HG03521 (cell line): ENCODE data around the gene EVX2.

Experiments used
- ATAC-seq: cut with Tn5 transposase; IDR thresholded peaks from one replicate; pipeline ENCODE4 v1.9.1; 2021; ENCODE audit warnings: mild to moderate bottlenecking, moderate library complexity; ENCODE audit not compliant: unreplicated experiment

Gene EVX2

DNA sequence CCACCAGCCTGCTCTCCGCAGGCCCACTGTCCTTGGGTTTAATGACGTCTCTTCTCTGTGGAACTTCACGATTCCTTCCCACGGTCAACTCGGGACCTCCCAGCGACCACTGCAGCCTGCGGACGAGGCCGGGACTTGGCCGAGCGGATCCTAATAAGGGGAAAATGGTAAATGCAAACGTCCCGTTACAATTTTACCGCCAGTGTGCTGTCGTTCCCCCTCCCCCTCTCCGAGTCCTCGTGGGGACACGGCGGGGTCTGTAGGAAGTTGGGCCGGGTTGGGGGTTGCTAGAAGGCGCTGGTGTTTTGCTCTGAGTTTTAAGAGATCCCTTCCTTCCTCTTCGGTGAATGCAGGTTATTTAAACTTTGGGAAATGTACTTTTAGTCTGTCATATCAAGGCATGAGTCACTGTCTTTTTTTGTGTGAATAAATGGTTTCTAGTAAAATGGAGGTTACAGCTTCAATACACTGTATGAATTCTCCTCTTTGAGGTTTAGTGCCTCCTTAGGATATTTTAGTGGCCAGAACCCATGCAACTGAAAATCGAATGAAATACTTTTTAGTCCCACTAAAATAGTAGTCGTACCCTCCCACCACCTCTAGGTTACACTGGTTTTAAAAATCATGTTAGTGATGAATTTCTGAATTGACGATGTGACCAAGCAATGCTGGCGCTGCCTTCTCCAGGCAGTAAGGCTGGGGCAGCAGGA lies 25.6 kb upstream of the EVX2 start:
- no peak for ATAC-seq

DNA sequence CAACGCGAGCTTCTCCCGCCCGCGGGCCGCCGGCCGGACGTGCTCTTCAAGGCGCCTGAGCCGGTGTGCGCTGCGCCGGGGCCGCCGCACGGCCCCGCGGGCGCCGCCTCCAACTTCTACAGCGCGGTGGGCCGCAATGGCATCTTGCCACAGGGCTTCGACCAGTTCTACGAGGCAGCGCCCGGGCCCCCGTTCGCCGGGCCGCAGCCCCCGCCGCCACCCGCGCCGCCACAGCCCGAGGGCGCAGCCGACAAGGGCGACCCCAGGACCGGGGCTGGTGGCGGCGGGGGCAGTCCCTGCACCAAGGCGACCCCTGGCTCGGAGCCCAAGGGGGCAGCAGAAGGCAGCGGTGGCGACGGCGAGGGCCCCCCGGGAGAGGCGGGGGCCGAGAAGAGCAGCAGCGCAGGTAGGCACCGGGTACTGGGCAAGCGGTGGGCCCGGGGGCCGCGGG lies 24.0 kb upstream of the EVX2 start:
- no peak for ATAC-seq

DNA sequence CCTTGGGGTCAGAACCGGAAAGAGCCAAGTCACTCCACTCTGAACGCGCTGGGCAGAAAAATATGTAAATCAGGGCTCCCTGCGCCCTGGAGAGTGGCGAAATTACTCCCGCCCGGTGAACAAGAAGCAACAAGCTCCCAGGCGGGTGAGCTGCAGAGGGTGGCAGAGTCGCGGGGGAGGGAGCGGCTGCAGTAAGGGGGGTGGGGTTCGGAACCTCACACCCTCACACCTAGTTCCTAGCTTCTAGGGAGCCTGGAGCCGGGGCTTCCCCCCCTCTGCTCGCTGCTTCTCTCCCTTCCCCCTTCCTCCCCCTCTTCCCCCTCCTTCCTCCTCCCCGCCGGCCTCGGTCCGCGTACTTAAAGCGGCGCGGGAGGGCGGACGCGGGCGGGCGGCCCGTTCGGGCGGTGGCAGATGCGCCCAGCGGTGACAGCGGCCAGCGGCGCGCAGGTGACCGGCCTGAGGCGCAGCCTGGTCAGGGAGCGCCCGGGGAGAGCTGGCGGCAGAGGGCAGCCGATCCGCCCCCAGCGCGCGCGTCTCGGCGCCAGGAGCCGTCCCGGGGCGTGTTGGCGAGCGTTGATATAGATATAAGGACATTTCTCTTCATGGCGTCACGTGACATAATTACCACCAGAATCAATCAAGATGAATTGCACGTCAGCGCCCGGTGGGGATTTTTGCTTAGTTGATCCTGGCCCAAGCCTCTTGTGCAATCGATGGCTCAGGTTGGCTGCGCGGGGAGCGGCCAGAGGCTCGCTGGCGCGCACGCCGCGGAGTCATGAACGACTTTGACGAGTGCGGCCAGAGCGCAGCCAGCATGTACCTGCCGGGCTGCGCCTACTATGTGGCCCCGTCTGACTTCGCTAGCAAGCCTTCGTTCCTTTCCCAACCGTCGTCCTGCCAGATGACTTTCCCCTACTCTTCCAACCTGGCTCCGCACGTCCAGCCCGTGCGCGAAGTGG lies 23.1 kb upstream of the EVX2 start, which contains the start of gene HOXD11:
HOXD11 (plus strand) TSS at position 700 of the 959 bp plus-strand sequence; CDS start at position 776, 76 bp downstream.
- ATAC-seq = no peak

DNA sequence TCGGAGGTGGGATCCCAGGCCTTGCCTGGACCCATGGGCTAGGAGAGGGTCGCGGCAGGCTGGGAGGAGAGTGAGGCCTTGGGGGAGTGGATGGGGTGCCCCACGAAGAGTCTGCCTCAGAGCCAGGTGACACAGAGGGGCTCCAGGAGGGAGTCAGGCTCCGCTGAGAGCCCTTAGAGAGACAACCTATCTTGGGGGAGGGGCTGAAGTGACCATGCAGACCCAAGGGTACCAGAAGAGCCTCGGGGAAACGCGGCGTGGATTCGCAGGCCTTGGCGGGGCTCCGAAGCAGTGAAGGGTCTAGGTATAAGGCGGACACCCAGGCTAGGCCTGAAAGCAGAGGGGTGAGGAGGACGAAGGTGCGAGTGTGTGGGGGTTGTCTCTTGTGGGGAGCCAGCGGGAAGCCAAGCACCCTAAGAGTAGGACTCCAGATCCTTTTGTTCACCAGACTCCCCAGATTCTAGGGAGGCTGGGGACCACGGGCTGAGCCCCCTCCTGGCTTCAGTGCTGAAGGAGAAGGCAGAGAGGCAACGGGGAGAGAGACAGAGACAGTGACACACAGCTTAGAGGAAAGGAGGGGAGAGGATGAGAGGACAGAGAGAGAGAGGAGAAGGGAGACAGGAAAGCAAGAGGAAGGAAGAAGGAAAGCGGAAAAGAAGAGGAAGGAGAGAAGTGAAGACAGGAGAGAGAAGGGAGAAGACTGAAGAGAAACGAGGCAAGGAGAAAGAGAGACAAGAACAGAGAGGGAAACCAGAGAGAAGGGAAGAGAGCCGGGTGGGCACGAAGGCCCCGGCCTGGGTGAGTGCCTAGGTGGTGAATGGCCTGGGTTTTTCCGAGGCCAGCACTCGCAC lies 22.2 kb upstream of the EVX2 start:
- ATAC-seq = no peak

DNA sequence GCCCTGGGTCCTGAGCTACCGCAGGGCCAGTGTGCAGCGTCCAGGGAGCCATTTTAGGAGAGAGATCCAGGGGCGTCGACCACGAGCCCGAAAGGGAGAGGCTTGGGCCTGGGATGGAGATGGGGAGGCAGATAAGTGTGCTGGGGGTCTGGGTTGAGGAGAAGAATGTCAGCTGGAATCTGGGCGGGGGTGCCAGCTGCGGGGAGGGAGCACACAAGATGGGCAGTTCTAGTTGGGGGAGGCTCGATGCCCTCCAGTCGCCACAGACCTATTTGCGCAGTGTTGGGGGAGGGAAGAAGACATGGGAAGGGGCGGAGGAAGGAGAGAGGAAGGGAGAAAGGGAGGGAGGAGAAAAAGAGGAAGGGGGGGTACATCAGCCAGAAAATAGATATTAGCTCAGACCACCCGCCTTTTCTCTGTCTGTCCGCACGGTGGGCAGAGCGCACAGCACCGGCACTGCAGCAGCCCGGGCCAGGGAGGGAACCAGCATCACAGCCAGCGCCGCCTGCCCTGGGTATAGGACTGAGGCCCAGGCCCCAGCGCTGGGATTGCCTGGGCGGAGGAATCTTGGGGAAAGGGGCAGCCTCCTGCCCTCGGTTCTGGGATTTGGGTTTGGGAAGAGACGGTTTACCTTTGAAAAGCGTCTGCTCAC lies 21.4 kb upstream of the EVX2 start:
- no peak for ATAC-seq

DNA sequence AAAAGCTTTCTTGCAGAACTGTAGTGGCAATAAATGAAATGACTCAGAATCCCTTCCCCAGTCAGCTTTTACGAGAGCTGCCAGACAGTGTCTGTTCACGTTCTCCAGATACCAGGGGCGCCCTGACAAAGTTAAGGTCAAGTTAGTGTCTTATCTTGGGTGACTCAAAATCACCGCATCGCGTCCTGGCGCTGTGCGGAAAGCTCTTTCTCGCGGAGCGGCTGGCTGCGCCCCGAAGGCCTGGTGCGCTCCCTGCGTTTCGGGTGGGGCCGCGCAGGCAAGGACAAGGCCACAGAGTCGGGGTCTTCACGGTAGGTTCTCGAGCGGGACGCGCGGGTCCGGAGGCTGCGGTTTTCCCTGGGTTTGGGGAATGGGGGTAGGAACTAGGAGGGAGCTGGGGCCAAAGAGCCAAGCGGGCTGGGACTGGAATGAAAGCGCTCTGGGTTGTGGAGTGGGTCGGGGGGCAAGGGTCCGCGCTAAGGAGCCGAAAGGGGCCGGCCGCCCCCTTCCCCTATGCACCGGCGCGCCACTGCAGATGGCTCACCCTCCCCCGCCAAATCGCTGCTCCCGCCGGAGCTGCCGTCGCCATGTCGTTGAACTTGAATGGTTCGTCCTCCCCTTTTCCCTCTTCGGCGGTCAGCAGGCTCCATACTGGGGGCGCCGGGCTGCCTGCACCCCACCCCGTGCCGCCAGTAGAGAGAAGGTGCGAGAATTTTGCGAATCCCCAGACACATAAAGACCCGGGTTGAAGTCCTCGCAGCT lies 20.7 kb upstream of the EVX2 start:
- no peak for ATAC-seq

DNA sequence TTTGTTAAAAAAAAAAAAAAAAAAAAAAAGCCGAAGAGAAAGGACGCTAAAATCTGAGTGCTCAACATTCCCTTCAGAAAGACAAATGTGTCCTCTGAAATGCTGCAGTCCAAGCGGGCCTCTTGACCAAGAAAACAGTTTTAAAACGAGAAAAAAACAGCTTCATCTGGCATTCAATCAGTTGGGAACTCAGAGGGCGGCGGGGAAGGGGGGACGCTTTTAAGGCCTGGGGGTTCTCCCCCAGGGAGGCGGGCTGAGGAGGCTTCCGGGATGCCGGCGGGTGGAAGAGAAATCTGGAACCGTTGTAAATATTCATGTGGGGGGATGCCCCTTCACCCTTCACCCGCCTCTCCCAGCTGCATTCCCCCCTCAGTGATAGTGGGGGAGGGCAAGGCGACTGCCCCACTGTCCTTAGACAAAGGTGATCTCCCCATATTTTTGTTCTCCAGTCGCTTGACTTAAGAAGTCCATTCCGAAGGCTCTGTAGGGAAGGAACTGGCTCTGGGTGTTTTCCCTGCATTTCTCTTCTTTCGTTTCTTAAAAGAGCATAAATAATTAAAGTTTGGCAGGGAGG lies 20.1 kb upstream of the EVX2 start:
- no peak for ATAC-seq

DNA sequence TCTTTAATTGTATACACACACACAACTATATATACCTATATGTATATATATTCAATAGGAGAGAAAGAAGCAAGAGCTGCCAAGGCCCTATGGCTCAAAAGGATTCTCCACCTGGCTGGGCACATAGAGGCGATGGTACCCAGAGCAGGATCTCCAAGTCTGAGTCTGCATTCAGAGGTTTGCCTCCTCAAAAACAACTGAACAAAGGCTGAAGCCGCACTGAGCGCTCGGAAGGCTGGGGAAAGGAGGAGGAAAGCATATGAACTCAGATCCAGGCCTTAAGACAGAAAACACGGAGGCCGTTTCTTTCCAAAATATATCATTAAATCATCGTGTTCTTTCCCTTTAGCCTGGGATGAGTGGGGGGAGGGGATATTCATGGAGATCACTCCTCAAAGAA lies 19.4 kb upstream of the EVX2 start:
- ATAC-seq = no peak

DNA sequence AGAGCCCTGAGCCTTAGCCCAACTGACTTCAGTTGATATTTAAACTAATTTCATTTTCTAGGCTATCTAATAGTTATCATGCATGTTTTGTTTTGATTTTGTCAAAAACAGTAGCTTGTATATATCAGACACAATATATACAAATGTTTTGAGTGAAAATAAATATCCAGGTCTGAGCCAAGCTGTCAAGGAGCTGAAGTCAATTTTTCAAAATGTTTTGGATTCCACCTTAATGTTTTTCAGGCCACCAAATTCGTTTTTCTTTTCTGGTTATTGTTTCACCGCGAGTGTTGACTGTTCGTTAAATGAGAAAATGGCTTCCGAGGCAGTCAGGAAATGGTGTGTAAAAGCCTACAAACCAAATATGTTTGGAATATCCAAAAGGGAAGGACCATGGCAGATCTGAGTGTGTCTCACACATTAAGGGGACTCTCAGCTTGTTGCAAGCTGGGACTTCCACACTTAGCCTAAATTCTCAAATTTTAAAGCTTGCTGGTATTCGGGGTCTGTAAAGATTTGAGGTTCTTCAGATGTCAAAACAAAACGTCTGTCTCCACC lies 18.6 kb upstream of the EVX2 start:
- no peak for ATAC-seq

DNA sequence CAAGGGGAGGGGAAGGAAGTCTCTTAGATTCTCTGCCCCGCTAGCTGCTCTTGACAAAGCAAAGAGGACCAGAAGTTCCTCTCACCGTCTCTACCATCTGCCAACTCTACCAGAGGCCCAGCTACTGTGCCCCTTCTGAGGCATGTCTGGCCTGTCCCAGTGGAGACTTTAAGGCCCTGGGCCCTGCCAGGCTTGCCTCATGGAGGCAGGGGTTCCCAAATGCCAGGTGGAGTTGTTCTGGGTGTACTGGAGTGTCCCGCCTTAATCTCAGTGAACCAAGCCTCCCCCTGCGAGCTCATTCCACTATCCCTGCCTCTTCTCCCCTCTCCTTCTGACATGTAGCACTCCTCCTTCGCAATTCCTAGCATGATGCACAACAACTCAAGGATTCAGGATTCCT lies 18.1 kb upstream of the EVX2 start:
- ATAC-seq = no peak

DNA sequence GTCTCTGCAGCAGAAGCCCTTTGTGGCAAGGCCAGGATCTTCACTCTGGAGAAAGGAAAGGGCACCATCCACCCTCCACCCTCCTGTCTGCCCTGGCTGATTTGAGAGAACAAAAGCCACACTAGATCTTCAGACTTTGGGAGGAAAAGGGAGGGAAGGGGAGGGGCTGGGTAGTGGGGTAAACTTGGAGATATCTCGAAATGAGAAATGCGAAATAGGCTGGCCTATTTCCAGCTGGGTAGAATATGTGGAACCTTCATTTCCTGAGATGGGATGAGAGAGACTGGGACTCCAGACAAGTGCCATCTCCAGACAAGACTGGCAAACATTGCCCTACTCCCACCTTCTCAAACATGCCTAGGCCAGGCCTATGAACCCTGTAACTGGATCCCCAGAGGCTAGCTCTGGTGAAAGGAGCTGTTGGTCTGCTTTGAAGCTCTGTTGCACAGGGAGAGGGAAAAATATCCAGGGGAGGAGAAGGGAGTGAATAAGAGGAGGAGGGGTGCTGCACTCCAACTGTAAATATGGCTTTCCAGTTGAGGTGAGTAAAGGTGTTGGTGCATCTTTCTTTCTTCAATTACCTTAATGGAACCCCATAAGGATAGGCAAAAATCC lies 17.6 kb upstream of the EVX2 start:
- ATAC-seq = no peak

DNA sequence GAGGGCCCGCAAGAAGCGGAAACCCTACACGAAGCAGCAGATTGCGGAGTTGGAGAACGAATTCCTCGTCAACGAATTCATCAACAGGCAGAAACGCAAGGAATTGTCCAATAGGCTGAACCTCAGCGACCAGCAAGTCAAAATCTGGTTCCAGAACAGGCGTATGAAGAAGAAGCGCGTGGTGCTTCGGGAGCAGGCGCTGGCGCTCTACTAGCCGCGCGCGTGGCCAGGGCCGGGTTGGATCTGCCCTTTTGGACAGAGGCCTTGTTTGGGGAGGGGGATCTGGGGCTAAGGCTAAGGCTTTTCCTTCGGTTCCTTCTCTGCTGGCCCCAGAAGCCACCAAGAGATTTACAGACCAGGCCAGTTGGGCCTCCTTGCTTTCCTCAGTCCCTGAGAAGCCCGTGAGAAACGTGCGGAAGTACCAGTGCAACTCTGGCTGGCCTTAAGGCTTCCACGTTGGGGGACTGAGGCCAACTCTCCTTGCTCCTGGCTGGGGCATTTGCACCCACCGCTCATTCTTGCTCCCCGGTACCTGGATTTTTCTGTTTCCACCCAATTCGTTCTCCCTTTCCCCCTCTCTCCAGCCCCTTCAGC lies 16.9 kb upstream of the EVX2 start:
- ATAC-seq = no peak

DNA sequence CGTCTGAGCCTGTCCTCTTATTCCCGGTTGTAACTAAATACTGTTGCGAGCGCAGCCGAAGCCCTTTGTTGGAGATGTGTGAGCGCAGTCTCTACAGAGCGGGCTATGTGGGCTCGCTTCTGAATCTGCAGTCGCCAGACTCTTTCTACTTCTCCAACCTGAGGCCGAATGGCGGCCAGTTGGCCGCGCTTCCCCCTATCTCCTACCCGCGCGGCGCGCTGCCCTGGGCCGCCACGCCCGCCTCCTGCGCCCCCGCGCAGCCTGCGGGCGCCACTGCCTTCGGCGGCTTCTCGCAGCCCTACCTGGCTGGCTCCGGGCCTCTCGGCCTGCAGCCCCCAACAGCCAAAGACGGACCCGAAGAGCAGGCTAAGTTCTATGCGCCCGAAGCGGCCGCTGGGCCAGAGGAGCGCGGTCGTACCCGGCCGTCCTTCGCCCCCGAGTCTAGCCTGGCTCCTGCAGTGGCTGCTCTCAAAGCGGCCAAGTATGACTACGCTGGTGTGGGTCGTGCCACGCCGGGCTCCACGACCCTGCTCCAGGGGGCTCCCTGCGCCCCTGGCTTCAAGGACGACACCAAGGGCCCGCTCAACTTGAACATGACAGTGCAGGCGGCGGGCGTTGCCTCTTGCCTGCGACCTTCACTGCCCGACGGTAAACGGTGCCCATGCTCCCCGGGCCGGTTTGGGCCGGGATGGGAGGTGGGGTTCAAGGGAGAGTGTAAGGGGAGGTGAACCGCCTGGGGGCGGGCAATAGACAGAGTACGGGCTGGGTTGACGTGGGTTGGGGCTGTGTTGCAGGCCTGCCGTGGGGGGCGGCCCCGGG lies 16.2 kb upstream of the EVX2 start, which contains the start of gene HOXD12:
HOXD12 (plus strand) TSS at position 68 of the 819 bp plus-strand sequence; CDS start at position 75, 7 bp downstream.
- no peak for ATAC-seq

DNA sequence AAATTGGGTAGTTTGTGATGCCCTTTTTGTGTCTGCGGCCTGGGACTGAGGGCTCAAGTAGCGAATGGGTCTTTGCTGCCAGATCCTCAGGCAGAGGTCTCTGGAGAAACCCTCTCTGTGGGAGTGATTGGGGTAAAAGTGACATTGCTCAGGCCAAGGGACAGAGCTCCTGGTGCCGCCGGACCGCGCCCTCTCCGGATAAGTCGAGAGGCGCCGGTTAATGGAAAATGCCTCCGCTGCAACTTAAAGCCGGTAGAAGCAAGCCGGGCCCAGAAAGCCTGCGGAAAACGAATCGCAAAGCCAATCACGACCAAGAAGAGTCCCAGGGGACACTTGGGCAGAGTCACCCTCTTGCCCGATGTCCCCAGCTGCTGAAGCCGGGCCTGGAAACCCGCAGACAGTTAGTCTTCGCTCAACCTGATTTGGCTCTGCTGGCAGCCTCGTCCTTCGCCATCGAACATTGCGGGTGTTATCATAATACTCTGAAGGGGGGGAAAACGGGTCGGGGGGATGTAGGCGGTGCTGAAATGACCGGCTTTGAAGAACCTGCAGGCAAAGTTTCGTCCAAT lies 15.5 kb upstream of the EVX2 start:
- ATAC-seq = no peak

DNA sequence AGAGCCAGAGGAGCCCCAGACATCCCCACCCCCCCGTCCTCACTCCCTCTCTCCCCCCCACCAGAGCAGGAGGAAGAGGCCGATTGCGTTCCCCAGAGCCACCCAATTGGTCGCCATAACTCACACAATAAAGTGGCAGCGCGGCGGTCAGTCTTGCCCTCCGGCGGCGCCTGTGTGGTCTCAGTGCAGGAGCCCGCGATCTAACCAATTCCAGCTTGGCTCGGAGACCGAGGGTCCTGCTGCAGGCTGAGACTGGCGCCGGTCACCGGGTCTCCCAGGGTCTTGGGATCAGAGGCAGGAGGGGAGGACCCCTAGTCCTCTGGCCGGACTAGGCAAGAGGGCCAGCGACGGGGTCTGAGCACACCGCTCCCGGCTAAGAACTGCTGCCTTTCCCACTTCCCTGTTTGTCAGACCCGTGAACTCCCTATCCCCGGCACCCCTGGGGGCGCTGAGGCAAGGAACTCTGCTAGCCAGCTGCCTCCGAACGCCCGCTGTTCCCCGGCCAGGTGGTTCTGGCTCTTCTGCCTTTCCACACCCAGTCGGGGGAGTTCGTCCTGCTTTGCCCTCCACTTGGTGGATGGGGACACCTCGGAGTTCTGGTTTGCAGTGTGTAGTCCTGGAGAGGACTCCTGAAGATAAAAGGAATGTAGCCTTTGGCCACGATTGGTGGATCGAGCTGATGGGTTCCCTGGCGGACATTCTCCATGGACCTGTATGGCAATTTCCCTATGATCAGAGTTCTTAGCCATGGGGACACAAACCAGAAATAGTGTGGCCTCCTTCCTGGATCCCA lies 14.8 kb upstream of the EVX2 start:
- ATAC-seq = no peak

DNA sequence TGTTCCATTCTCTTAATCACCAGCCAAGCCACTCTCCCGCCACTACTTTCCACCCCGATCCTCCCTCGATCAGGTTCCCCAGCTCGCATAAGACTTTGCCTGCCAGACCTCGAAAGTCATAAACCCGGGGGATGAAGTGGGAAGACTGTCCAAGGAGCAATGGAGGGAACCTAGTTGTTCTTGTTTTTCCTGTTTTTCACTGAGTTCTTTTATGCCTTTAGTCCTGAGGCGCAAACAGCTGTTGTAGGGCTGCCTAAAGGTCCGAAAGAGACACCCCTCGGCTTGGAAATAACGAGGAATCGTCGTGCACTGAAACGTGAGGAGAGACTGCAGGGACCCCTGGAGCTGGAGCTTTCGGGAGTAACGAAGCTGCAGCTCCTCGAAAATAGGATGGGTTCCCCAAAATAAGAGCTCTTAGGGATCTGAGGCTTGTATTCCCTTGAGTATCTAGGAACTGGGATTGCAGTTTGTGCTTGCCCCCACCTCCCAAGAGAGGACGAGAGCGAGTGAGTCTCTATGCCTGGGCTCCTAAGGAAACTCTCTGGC lies 14.1 kb upstream of the EVX2 start:
- no peak for ATAC-seq
